IPS-18c (cell line): ENCODE data around the gene C2CD3.
"Not testable (repeated sequence)": the region's sequence is repeated elsewhere in the genome, so short reads cannot be mapped to it uniquely, and the experiment has no call there.

Experiments
- H3K4me3 ChIP-seq: 2 replicates; pipeline ENCODE4 v1.7.0; 2013; ENCODE audit warnings: low read depth, mild to moderate bottlenecking, low read length, moderate library complexity; ENCODE audit not compliant: insufficient read depth
- H3K9me3 ChIP-seq: one replicate; pipeline ENCODE4 v1.6.1; 2013; ENCODE audit warnings: mild to moderate bottlenecking, low read length, moderate library complexity; ENCODE audit not compliant: control insufficient read depth, insufficient read depth

C2CD3 gene

DNA sequence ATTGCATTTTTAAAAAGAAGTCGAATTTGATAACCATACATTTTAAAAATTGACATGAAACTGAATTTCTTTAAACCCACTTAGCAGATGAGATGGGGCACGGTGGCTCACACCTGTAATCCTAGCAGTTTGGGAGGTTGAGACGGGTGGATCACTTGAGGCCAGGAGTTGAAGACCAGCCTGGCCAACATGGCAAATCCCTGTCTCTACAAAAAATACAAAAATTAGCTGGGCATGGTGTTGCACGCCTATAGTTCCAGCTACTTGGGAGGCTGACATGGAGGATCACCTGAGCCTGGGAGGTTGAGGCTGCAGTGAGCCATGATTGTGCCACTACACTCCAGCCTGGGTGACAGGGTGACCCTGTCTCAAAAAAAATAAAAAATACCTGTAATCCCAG lies 185.1 kb downstream of the C2CD3 start:
- not testable (repeated sequence) for H3K9me3 ChIP-seq, H3K4me3 ChIP-seq

DNA sequence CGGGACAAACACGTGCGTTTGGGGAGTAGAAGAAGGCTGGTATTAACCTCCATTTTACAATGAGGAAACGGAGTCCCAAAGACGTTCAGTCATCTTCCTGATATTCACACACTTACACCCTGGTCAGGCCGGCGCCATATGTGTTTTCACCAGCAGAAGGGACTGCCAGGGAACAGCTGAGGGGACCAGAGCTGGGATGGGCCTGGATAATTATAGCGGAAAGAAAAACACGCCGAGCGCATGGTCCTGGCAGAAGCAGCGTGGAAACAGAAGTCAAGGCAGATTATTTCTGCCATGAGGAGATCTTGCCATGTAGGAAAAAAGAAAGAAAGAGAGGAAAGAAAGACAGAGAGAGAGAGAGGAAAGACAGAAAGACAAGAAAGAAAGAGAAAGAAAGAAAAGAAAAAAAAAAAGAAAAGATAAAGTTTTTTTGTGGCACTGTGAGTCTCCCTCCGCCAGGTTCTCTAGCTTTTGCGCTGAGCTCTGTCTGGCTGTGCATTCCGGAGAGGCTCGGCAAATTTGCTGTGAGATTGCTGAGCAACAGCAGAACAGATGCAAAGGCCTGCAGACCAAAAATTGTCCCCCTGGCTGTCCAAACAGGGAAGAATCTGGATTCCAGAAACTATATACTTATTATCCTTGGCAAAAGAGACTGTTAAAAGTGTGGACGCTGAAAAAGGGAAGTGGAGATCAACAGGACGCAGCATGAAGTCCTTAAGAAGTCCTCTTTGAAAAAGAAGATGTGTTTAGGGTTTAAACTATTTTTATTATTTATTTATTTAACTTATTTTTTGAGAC lies 186.9 kb downstream of the C2CD3 start:
- Histone ChIP-seq H3K4me3 (peak overlapping the region; percentile 21; the same call in 1 of the 2 replicates), H3K9me3 (no peaks in the 10 kb centered on the region)

DNA sequence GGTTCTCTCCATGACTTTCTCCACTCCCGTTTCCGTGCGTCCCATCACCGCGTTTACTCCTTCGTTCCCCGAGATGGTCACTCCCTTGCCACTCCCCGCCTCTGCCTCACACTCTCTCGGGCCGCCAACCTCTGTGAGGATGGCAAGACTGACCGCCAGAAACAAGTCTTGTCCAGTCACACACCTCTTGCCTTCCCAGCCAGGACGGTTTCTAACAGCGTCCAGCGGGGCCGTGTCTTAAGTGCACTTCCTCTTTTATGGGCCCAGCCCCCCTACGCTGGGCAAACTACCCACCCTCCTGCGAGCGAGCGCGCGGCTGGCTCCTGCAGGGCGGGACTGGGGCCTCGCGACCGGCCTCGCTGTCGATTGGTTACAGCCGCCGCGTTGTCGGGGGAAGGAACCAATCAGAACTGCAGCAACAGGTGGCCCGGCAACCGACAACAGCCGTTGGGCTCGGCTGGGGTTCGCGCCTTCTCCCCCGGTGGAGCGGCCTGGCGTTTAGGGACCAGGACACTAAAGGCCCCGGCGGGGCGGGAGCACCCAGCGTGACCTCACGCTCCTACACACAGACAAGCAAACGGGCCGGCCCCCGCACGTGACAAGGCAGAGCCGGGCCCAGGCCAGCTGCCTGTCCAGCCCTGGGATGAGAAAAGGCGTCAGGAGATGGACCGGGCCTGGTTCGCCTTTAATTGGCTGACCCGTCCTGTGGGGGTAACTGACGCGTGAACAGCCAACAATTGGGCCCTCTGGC lies 187.6 kb downstream of the C2CD3 start:
- peak overlapping the region; percentile 61 for H3K4me3 ChIP-seq
- H3K9me3 ChIP-seq, result no peaks in the 10 kb centered on the region

DNA sequence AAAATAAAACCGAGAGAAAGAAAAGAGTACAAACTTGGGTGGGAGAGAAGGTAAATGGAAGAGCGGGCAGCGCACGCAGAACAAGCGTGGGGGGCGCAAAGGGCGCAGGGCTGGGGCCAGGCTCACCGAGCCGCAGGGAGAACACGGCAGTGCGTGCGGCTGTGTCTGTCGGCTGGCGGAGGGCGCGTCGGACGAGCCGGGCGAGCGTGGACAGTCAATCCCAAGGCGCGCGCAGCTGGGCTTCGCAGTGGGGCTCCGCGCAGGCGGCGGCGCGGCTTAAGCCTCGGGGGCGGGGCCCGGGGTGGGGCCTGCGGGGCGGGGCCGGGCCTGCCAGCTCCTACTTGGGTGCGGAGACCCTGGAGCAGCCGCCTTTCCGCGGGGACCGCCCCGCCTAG lies 188.2 kb downstream of the C2CD3 start, which contains the start of gene UCP2:
Gene UCP2 (minus strand): TSS at position 249 of the 395 bp plus-strand sequence. CDS start 4,465 bp downstream, outside the sequence.
- H3K9me3 ChIP-seq, result no peaks in the 10 kb centered on the region
- H3K4me3 ChIP-seq, result peak within 1 kb of the TSS; percentile 61

DNA sequence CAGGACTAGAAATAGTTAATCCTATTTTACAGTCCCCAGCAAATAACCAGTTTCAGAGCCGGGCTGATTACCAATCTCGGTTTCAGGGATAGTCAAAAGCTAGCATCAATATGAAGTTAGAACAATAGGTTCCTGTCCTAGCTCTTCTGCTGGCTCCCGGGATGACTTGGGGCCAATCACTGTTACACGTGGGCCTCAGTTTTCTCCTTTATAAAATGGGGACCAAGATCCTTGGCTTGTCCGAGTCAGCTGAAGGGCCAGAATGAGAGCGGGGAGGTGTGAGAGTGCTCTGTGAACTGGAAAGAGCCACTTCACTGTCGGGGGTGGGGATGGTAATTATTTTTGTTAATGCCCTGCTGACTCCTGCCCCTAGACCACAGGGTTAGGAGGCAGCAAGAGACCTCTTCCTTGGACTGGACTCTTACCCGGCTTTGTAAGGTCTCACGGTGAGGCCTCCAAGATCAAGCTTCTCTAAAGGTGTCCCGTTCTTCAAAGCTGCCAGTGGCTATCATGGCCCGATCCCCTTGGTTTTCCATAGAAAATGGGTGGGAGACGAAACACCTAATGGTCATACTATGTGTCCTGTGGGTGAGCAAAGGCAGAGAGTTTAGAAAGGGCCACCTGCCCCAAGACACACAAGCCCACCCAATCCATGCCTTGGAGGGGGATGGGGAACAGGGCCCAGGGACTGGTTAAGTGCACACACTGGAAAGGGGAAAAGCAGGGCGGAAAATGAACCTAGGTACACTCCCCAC lies 189.6 kb downstream of the C2CD3 start:
- Histone ChIP-seq H3K9me3 (no peaks in the 10 kb centered on the region), H3K4me3 (peak overlapping the region; percentile 61; the same call in 1 of the 2 replicates)

DNA sequence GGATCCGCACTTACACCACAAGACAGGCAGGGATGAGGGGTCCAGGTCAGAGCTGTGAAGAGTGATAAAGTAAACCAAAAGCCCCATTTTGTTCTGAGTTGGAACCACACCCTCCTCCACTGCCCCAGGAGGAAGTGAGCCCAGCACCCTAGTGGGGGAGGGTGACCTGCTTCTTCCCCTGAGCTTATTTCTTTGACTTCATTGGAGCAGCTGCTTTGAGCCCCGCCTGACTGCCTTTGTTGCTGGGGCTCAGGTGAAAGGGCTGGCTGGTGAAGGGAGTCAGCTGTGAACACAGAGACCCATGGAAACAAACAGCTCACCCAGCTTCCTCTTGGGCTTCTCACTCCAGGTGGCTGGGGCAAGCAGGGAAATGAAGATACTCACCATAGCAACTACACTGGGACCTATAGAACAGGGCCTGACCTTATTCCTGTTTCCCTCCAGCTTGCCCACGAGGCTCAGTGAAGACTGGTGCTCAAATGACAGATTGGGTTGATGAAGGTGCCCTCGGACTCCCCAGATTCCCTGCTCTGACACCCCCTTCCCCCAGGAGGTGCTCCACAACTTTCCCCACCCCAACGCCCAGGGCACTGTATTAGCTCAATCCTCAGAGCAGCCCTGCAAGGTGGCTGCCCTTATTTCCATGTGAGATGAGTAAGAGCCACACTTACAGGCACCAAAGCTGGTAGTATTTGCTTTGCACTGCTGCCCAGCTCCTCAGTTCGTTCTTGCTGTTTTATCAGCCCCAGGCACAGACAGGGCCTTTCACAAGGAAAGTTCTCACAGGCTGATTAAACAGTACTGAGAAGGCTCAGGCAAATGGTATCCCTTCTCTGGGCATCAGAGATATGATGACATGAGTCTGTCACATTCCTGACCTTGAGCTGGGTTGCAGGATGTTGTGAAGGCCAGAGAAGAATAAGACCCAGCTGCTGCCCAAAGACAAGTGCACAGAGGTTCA lies 190.5 kb downstream of the C2CD3 start:
- H3K9me3 ChIP-seq, result no peaks in the 10 kb centered on the region
- no peak overlapping the region for H3K4me3 ChIP-seq

DNA sequence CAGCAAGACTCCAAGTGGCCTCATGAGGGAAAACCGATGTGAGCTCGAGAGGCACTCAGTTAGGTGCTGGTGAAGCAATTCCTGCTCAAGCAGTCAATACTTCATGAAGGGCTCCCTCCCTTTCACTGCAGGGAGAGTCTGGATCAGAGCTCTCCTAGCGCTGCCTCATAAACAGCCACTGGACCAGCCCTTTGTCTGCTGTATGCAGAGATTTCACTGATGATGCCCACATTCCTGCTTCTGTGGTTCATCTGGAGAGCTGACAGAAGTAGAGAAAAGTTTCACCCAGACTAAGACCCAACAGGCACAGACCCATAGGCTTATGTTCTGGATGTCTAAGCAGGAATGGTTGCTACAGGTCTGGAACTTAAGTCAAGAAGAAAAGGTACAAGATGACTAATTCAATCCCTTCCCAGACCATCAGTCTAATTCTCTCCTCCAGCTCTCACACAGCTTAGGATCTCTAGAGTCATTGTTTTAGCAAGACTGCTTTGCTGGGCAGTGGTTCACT lies 192.2 kb downstream of the C2CD3 start:
- Histone ChIP-seq H3K9me3 (no peaks in the 10 kb centered on the region), H3K4me3 (no peak overlapping the region)

DNA sequence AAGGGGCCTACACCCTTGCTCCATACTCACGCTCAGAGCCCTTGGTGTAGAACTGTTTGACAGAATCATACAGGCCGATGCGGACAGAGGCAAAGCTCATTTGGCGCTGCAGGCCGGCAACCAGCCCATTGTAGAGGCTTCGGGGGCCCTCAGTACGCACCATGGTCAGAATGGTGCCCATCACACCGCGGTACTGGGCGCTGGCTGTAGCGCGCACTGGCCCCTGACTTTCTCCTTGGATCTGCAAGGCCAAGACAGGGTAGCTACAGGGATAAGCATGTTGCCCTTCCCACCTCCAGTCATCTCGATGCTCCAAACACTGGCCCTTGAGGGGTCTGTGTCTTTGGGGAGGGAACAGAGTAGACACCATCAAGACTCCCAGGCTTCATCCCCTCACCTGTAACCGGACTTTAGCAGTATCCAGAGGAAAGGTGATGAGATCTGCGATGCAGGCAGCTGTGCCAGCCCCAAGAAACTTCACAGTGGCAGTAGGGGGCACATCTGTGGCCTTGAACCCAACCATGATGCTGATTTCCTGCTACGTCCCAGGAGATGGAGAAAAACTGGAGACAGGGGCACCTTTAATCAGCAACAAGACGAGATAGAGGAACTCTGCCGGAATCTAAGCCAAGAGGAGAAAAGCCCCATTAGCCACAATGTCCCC lies 192.8 kb downstream of the C2CD3 start:
- no peak overlapping the region for H3K4me3 ChIP-seq
- no peaks in the 10 kb centered on the region for H3K9me3 ChIP-seq

DNA sequence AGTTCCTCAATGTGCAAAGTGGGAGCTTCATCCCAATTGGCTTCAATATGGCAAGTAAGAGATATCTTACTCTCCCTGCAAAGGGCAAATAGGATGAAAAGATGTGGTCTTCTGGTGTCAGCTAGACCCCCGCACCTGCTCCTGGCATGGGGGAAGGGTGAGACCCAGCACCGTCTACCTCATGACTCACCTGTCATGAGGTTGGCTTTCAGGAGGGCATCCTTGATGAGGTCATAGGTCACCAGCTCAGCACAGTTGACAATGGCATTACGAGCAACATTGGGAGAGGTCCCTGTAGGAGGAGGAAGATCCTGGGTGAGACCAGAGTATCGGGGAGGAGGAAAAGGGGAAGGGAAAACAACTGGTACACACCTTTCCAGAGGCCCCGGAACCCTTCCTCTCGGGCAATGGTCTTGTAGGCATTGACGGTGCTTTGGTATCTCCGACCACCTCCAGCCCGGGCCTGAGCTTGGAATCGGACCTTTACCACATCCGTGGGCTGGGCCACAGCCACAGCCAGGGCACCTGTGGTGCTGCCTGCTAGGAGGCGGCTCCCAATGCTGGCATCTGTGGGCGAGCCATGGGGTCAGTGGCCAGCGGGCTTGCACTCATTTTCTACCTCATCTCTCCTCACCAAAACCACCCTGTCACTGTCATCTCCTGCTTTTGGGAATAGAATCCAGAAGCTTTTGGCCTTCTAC lies 194.2 kb downstream of the C2CD3 start:
- Histone ChIP-seq H3K9me3 (peaks cover 2% of the 10 kb centered on the region), H3K4me3 (no peak overlapping the region)

DNA sequence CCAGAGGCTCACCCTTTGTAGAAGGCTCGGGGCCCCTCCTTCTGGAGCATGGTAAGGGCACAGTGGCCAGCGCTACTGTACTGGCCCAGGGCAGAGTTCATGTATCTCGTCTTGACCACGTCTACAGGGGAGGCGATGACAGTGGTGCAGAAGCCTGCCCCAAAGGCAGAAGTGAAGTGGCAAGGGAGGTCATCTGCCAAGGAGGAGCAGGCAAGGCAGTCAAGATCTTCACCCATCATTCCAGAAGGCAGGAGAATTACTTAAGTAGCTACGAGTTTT lies 195.4 kb downstream of the C2CD3 start:
- Histone ChIP-seq H3K4me3 (no peak overlapping the region), H3K9me3 (peaks cover 2% of the 10 kb centered on the region)

DNA sequence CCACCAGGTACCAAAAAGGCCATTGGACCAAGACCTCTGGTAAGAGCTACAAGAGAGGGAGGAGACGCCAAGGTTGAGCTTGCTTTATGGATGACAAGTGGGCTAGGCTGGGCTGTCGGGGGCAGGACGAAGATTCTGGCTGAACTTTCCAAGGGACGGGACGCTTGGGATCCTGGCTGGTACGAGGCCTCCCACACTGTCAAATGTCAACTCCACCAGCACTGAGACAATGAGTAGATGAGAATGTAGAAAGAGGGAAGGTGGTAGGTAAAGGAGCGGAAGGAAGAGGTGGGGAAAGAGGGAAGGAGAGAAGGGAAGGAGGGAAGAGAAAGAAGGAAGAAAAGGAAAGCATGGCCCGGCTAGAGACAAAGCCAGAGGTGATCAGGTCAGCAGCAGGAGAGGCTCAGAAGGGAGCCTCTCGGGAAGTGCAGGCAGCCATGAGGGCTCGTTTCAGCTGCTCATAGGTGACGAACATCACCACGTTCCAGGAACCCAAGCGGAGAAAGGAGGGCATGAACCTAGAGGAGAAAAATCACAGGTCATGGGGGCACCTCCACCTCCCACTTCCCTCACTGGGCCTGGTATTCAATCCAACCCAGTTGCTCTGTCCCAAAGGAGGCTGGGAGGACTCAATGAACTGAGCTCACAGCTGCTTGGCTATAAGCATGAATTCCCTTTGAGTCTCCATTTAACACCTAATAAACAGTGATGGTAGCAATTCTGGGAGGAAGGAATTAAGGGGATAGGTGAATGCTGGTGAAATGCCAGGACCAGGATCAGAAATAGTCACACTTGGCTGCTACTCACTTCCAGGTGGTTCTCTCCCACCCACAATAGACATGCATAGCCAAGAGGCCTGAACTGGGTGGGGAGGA lies 196.0 kb downstream of the C2CD3 start:
- peaks cover 2% of the 10 kb centered on the region for H3K9me3 ChIP-seq
- H3K4me3 ChIP-seq, result no peak overlapping the region

DNA sequence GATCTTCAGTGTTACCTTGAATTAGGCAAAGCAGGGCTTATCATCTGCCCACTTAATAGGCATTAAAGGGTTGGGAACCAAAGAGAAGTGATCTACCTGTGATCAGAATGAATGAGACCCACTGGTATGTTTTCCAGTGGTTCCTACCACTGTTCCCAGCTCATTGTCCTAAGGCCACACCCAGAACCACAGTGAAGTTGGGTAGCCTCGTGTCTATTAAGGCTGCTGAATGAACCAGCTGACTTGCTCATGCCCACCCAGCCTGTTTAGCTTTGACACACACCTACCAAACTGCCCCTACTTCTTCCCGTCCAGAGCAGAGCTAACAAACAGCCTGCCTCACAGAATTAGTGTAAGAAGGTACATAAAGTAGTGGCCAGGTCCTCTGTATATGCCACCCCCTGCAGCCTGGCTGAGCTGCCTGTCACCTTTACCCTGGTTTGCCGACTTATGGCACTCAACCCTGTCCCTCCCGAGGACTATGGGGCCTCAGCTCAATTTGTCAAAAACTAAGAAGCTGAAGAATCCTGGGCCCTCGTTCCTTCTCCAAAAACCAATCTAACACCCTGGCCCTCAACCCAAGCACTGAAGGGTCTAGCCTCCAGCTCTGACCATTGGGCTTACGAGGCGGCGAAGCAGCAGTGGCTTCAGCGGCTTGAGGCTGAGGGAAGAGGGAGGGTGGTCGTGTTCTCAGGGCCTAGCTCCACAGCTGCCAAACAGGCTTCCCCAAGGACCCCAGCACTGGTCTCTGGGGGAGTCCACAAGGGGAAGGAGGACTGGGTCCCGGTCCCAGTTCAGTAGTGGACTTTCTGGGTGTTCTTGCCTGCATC lies 198.0 kb downstream of the C2CD3 start:
- peaks cover 4% of the 10 kb centered on the region for H3K9me3 ChIP-seq

DNA sequence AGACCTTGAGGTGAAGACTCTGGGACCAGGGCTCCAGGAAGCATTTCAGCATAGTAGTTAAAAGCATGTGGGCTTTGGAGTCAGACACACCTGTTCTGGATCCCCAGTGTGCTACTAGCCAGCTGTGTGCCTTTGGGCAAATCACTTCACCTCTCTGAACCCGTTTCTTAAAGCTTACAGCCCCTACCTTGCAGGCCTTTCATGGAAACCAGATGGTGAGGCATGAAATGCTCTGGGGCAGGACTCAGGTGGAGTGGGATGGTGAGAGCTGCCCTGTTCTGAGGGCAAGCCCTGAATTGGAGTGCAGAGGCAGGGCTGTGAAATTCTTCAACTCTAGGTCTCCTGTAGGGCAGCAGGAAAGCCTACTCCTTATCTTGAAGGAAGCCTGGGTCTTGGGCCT lies 198.6 kb downstream of the C2CD3 start:
- H3K4me3 ChIP-seq, result no peak overlapping the region
- H3K9me3 ChIP-seq, result peaks cover 4% of the 10 kb centered on the region

More for the DNA sequence above, 198.0 kb downstream of the C2CD3 start:
- no peak overlapping the region for H3K4me3 ChIP-seq

DNA sequence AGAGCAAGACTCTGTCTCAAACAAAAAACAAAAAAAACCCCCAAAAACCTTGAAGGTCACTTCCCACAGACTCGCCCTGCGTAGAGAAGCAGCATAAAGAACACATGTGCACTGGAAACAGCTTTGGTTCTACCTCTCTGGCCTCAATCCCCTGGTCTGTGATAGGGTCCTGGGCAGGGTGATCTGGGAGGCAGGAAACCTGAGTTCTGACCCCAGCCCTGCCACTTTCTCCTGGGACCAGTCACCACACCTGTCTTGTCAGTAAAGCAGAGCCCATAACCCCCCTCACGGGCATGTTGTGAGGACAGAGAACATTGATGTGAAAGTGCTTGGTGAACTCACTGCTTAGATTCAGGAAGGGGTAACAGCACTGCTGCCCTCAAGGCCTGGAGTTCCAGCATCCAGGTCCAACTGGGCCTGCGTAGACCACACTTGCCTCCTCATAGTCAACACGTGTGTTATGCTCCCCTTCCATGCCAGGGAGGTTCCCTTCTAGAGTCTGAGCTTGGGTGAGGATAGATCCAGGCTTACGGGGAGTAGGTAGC lies 199.6 kb downstream of the C2CD3 start:
- H3K9me3 ChIP-seq, result peaks cover 4% of the 10 kb centered on the region
- H3K4me3 ChIP-seq, result no peak overlapping the region
